Activated CD4-positive, alpha-beta T cell treated with anti-CD3 and anti-CD28 coated beads, Interleukin-2, Interleukin-4, amounts not matched to agents 100 ng/mL and 50 ng/mL, durations not matched to agents 16 hours and 8 hours (primary cell): Measurements from ENCODE around the gene UBR2.
A peak's percentile ranks its signal among the peaks of the same experiment; 100 is the strongest.
"Not testable (repeated sequence)": the region's sequence is repeated elsewhere in the genome, so short reads cannot be mapped to it uniquely, and the experiment has no call there.

Experiments
- DNase-seq: peaks from one replicate; pipeline ENCODE4 v3.0.0-alpha.2; 2020; ENCODE audit warnings: low spot score

The UBR2 gene

DNA sequence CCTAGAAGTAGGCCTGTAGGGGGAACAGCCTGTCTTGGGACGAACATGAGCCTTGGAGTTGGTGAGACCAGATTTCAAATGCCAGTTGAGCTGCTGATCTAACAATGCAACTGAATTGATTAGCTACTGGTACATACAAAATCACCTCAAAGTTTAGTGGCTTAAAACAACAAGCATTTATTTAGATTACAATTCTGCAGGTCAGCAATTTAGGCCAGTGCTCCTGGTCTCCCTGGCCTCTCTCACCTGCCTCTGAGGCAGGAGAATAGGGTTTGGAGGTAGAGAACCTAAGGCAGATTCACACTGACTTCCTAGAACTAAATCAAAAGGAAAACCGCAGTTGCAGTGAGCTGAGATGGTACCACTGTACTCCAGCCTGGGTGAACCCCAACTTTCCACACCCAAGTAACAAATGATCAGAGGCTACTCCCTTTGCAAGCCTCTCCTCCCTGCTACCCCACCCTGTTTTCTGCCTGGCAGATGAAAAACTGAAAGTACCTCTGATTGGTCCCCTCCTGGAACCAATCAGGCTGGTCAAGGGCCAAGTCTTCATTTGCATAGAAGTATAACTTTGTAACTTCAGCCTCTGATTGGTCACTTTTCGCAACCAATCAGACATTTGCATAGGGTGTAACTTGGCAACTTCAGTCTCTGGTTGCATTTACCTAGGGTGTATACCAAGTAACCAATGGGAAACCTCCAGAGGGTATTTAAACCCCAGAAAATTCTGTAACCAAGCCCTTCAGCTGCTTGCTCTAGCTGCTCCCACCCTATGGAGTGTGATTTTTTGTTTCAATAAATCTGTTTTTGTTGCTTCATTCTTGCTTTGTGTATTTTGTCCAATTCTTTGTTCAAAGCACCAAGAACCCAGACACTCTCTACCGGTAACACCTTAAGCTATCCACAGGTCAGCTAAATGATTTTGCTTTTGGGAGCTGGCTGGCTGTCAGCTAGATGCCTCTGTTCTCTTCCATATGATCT is 8.1 kb upstream of the UBR2 start:
- no peak for DNase-seq

DNA sequence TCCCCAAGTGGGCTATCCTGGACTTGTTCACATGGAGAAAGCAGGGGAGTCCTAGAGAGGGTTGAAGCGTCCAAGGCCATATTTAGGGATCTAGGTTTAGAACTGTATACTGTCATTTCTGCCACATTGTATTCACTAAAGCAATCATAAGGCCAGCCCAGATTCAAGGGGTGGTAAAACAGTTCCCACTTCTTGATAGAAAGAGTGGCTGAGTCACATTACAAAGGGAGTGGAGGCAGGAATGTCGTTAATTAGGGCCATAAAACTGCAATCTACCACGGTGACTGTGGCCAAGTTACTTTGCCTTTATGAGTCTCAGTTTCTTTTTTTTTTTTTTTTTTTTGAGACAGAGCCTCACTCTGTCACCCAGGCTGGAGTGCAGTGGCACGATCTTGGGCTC is 7.4 kb upstream of the UBR2 start:
- DNase-seq: no peak

DNA sequence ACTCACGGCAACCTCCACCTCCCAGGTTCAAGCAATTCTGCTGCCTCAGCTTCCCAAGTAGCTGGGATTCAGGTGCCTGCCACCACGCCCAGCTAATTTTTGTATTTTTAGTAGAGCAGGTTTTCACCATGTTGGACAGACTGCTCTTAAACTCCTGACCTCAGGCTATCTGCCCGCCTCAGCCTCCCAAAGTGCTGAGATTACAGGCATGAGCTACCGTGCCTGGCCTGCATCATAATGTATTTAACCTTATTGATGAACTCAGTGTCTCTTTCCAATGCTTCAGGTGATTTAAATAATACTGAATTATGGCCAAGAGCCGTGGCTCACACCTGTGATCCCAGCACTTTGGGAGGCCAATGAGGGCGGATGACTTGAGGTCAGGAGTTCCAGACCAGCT is 4.6 kb upstream of the UBR2 start:
- DNase-seq: not testable (repeated sequence)

GRCh38 chr6:42561986-42562385 is 1.8 kb upstream of the UBR2 start:
- no peak for DNase-seq

DNA sequence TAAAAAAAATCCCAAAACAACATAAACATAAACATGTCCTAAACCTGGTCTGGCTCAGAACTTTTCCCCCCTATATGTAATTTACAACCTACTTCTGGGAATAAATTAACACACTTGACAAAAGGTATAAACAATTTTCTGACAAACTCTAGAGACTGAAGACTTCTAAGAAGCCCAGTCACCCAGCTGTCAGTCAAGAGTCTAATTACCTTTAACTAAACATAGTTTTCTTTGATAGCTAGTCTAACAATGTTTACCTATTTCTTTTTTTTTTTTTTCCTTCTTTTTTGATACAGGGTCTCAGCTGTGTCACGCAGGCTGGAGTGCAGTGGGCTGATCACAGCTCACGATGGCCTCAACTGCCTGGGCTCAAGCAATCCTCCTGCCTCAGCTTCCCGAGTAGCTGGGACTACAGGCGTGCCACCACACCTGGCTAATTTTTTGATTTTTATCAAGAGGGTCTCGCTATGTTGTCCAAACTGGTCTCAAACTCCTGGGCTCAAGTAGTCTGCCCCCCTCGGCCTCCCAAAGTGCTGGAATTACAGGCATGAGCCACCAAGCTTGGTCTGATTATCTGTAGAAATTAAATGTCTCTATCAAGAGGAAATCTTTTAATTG is 932 bp upstream of the UBR2 start:
- no peak for DNase-seq

GRCh38 chr6:42564506-42564825 is 637 bp downstream of the UBR2 start:
- no peak for DNase-seq

- no peak for DNase-seq
Measured at GRCh38 chr6:42565823-42566613, 2.2 kb downstream of the UBR2 start.

- DNase-seq: no peak
Measured at GRCh38 chr6:42566614-42567208, 2.9 kb downstream of the UBR2 start.

- not testable (repeated sequence) for DNase-seq
Measured at GRCh38 chr6:42567237-42567636, 3.4 kb downstream of the UBR2 start.

- peak; percentile 46 for DNase-seq
Measured at GRCh38 chr6:42569102-42570028, 5.5 kb downstream of the UBR2 start.

DNA sequence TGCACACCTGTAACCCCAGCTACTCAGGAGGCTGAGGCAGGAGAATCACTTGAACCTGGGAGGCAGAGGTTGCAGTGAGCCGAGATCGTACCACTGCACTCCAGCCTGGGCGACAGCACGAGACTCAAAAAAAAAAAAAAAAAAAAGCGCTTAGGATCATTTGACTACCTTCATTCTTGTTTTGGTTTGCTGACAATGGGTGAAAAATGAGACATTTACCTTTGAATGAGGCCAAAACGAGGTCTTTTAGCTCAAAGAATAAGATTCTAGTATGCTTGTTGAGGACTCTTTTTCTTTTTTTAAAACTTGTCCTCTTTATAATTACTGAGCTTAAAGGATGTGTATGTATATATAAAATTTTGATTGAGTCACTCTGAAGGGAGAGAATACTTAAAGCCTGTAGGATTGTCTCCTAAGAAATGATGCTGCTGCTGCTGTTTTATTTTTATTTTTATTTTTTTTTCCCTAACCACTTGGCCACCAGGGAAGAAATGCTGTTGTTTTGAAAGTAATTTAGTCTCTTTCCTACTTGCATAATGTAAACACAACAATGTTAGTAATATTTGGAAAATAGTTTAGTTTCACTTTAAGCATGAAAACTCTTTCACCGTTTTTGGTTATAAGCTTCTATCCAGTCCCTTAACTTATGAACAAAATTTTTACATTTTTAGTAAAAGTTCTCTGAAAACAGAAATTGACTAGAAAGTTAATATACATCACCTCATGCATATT is 7.9 kb downstream of the UBR2 start:
- no peak for DNase-seq

DNA sequence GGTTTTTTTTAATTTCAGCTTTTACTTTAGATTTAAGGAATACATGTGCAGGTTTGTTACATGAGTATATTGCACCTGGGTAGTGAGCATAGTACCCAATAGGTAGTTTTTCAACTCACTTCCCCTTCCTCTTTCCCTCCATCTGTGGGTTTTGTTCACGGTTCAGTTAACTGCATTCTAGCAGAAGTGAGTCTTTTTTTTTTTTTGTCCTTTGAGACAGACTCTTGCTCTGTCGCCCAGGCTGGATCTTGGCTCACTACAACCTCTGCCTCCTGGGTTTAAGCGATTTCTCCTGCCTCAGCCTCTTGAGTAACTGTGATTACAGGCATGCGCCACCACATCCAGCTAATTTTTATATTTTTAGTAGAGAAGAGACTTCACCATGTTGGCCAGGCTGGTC is 8.7 kb downstream of the UBR2 start:
- no peak for DNase-seq

GRCh38 chr6:42576538-42576937 is 12.7 kb downstream of the UBR2 start:
- not testable (repeated sequence) for DNase-seq

GRCh38 chr6:42598300-42598699 is 34.5 kb downstream of the UBR2 start:
- no peak for DNase-seq

DNA sequence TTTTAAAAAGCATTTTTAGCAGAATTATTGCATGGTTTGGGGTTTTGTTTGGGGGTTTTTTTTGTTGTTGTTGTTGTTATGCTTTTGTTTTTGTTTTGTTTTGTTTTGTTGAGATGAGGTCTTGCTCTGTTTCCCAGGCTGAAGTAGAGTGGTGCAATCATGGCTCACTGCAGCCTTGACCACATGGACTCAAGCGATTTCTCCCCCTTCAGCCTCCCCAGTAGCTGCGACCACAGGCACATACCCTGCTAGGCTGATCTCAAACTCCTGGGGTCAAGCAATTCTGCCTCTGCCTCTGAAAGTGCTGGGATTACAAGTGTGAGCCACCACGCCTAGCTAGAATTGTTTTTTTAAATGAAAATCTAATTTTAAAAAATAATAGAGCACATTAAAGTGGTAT is 35.7 kb downstream of the UBR2 start:
- DNase-seq: no peak

DNA sequence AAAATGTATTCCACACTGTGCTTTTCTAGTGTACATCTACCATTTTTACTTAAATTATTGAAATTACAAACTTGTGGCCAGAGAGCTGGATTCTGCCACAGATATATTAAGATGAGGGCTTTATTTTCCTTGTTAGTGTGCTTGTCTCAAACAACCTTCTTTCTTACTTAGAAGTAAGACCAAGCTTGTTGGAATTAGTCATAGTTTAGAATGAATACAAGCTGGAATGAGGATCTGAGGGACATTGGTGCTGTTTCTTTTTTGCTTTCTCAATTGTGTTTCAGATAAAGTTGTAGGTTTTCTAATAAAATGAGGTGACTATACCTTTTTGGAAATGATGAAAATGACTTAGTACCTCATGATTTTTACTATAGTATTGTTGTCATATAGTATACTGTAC is 40.3 kb downstream of the UBR2 start:
- DNase-seq: no peak

GRCh38 chr6:42604699-42605098 is 40.9 kb downstream of the UBR2 start:
- DNase-seq: not testable (repeated sequence)

DNA sequence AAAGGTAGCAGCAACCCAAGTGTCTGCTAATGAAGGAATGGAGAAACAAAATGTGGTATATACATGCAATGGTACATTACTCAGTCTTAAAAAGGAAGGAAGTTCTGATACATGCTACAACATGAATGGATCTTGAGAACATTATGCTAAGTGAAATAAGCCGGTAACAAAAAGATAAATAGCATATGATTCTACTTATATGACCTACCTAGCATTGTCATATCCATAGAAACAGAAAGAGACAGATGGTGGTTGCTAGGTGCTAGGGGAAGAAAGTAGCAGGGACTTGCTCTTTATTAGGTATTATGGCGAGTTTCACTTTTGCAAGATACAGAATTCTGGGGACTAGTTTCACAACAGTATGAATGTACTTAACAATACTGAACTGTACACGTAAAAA is 46.6 kb downstream of the UBR2 start:
- DNase-seq: peak; percentile 49

DNA sequence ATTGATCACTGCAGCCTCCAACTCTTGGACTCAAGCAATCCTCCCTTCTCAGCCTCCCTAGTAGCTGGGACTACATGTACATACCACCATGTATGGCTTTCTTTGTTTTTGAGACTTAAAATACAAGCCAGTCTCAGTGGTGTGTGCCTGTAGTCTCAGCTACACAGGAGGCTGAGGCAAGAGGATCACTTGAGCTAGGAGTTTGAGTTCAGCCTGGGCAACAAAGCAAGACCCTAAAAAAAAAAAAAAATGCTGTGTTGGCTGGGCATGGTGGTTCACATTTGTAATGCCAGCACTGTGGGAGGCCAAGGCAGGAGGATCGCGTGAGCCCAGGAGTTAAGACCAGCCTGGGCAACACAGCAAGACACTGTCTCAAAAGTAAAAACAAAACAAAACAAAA is 51.7 kb downstream of the UBR2 start:
- DNase-seq: no peak

DNA sequence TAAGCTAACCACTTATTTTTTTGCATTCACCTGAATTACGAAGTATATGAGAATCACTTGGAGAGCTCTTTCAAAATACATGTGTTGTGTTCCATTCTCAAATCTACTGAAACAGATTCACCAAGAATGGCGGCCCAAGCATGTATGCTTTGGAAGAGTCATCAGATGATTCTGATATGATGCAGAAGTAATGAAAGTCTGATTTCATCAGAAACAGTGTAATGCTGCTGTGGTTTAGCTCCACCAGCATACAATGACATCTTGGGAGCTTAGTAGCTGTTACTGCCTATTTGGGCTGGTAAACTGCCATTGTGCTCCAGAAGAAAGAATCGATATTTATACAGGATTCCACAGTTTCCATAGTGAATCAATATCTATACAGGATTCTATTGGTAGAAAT is 52.9 kb downstream of the UBR2 start:
- peak; percentile 40 for DNase-seq

DNA sequence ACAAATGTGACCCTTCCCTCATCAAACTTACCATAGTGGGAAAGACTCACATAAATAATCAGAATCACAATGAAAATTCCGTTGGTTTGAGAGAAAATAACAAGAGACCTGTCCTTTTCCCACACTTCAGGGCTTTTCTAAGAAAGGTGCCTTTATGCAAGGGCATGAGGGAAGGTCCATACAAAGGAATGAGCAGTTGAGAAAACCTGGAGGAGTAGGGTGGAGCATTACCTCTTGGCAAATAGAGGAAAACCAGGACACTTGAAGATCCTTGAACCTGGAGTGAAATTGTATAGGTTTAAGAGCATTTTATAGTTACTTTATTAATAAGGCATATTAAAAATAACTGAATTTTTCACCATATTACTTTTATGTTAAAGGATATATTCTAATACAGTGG is 54.3 kb downstream of the UBR2 start:
- no peak for DNase-seq
